ENCODE data around the gene NDRG4.

- TF ChIP-seq CTCF (IDR thresholded peaks at IDR 0.05) (no peak), POLR2A (IDR thresholded peaks at IDR 0.05) (no peak)
Observed at GRCh38 chr16:58452640-58453039, 47.3 kb upstream of the NDRG4 start.
